GM12864 (cell line): Measurements from ENCODE around the gene DNAJC15.
"Not testable (repeated sequence)": the region's sequence is repeated elsewhere in the genome, so short reads cannot be mapped to it uniquely, and the experiment has no call there.

Experiments used
- DNase-seq: peaks from one replicate; pipeline ENCODE4 v3.0.0-alpha.2; 2011; ENCODE audit warnings: low read depth
- H3K4me3 ChIP-seq: 2 replicates; pipeline ENCODE4 v1.5.1; 2011; ENCODE audit warnings: mild to moderate bottlenecking, low read depth, low read length, control low read depth
- CTCF ChIP-seq: IDR thresholded peaks from 2 replicates; pipeline ENCODE4 v1.5.1; 2011; ENCODE audit warnings: low read depth, mild to moderate bottlenecking, moderate library complexity, low read length, control low read depth, inconsistent platforms; ENCODE audit errors: missing control alignments

The DNAJC15 gene

DNA sequence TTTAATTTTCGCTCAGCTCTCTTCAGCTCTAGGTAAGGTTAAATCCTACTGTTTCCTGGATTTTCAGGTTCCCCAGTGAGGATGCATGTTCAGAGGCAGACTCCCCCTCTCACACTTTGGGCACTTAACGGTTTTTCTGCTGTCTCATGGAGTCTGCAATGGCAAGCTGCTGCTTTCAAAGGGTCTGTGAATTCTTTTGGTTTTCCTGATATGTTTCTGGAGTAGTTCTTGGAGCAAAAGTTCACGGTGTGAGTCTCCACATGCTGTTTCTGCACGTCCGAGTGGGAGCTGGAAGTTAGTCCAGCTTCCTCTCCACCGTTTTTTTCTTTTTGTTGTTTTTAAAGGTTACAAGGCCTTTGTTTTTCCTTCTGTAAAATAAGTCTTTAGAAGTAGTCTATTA is 35.4 kb downstream of the DNAJC15 start:
- TF ChIP-seq CTCF = no peak
- DNase-seq = no peak
- H3K4me3 ChIP-seq = no peak overlapping the region

DNA sequence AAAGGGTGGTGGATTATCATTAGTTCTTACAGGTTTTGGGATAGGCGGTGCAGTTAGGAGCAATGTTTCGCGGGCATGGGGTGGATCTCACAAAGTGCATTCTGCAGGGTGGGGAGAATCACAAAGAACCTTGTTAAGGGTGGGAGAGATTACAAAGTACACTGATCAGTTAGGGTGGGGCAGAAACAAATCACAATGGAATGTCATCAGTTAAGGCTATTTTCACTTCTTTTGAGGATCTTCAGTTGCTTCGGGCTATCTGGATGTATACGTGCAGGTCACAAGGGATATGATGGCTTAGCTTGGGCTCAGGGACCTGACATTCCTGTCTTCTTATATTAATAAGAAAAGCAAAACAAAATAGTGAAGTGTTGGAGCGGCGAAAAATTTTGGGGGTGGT is 36.4 kb downstream of the DNAJC15 start:
- not testable (repeated sequence) for DNase-seq, H3K4me3 ChIP-seq

DNA sequence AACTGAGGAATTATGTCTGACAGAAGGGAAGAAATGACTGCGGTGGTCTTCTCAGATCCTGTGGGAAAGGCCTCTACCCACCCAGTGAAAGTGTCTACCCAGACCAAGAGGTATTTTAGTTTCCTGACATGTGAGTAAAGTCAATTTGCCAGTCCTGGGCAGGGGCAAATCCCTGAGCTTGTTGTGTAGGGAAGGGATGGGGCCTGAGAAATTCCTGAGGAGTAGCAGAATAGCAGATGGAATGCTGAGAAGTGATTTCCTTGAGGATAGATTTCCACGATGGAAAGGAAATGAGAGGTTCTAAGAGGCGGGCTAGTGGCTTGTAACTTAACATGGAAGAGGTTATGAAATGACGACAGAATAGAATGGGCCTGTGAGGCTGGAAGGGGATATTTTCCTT is 37.4 kb downstream of the DNAJC15 start:
- H3K4me3 ChIP-seq, DNase-seq: not testable (repeated sequence)

DNA sequence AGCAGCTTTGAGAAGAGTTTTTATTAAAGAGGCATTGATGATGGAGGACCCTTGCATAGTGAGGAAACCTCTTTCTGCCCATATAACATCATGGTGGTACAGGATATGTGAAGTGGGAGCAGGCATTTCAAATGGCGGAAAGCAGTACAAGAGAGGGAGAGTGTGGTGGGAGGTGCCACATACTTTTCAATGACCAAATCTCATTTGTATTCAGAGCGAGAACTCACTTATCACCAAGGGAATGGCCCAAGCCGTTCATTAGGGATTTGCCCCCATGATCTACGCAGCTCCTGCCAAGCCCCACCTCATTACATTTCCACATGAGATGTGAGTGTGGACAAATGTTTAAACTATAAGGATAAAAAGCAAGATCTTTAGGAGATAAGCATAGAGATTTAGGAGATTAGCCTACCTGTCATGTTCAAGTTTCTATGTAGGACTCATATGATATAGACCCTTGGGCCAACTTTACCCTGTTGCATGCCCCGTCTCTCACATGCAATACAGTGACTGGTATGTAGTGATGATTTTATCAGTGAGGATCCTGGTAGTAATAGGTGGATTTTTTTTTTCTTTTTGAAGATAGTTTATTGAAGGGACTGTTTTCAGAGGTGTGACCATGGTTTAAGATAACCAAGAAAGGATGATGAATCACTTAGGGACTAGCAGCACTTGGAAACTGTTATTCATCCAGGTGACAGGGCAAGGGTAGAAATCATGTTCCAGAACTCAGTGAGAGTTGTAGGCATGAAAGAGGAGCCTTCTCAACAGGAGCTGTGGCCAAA is 38.3 kb downstream of the DNAJC15 start:
- no peak for DNase-seq
- TF ChIP-seq CTCF = no peak
- H3K4me3 ChIP-seq = no peak overlapping the region

GRCh38 chr13:43071824-43072223 is 48.4 kb downstream of the DNAJC15 start:
- no peak for TF ChIP-seq CTCF
- no peak overlapping the region for H3K4me3 ChIP-seq
- DNase-seq = no peak

GRCh38 chr13:43072394-43072793 is 49.0 kb downstream of the DNAJC15 start:
- no peak for TF ChIP-seq CTCF
- no peak for DNase-seq
- H3K4me3 ChIP-seq = no peak overlapping the region

DNA sequence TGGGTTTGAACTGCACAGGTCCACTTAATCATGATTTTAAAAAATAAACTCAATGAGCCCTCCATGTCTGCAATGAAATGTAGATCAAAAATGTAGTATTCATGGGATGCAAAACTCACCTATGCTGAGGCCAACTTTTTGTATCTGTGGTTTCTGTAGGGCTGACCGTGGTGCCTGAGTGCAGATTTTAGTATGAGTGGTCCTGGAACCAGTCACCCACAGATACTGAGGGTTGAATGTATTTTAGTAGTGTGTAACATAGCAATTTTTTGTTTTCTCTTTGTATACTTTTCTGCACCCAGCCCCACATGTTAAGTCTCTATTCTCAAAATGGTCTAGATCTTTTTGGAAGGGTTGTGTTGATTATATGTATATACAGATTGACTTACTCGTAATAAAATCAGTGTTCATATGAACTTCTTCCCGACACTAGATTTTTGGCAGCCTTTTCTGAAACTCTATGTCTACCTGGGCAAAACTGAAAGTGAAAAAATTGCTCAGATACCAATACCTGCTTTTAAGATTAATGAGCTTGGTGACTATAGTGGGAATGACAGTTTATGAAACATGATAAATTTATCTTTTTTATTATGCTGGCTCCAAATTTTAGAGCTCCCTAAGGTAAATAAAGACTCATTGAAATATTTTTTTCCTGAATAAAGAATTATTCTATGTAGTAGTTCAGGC is 51.6 kb downstream of the DNAJC15 start:
- no peak overlapping the region for H3K4me3 ChIP-seq
- no peak for DNase-seq
- TF ChIP-seq CTCF = no peak

DNA sequence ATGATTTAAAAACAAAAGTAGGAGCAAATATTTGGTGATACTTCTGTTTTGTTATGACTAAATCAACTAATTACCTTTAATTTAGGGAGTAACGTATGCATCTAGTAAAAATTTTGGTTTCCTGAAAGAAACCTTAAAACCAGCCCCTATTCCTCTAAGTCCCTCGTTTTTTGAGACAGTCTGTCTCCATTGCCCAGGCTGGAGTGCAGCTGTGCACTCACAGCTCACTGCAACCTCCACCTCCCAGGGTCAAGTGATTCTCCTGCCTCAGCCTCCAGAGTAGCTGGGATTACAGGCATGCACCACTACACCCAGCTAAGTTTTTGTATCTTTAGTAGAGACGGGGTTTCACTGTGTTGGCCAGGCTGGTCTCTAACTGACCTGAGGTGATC is 52.1 kb downstream of the DNAJC15 start:
- not testable (repeated sequence) for H3K4me3 ChIP-seq, DNase-seq
